GM19099 (cell line): Measurements from ENCODE around the gene SLC24A5.

Experiments used
- POLR2A ChIP-seq: IDR thresholded peaks from 3 replicates; pipeline ENCODE4 v1.6.1; 2011; ENCODE audit warnings: low read depth; ENCODE audit not compliant: insufficient read length; ENCODE audit errors: extremely low read depth

SLC24A5 gene

GRCh38 chr15:48120745-48121144, at the start of gene SLC24A5:
SLC24A5 (plus strand) TSS chr15:48120990; CDS start chr15:48121045, 55 bp downstream.
- no peak for TF ChIP-seq POLR2A

GRCh38 chr15:48072941-48073340, 47.8 kb upstream of the SLC24A5 start:
- no peak for TF ChIP-seq POLR2A

- TF ChIP-seq POLR2A: no peak
Measured at GRCh38 chr15:48073881-48074280, 46.9 kb upstream of the SLC24A5 start.

- TF ChIP-seq POLR2A: no peak
Measured at GRCh38 chr15:48076454-48076853, 44.3 kb upstream of the SLC24A5 start.

- no peak for TF ChIP-seq POLR2A
Measured at GRCh38 chr15:48077616-48078184, 43.1 kb upstream of the SLC24A5 start.

GRCh38 chr15:48084759-48085590, 35.8 kb upstream of the SLC24A5 start:
- TF ChIP-seq POLR2A: no peak

GRCh38 chr15:48085591-48085930, 35.2 kb upstream of the SLC24A5 start:
- no peak for TF ChIP-seq POLR2A

GRCh38 chr15:48086133-48086532, 34.7 kb upstream of the SLC24A5 start:
- no peak for TF ChIP-seq POLR2A

GRCh38 chr15:48086576-48086975, 34.2 kb upstream of the SLC24A5 start:
- no peak for TF ChIP-seq POLR2A

- no peak for TF ChIP-seq POLR2A
Measured at GRCh38 chr15:48087844-48088243, 32.9 kb upstream of the SLC24A5 start.

- TF ChIP-seq POLR2A: no peak
Measured at GRCh38 chr15:48089702-48090101, 31.1 kb upstream of the SLC24A5 start.

- no peak for TF ChIP-seq POLR2A
Measured at GRCh38 chr15:48090115-48090514, 30.7 kb upstream of the SLC24A5 start.

- TF ChIP-seq POLR2A: no peak
Measured at GRCh38 chr15:48090666-48091065, 30.1 kb upstream of the SLC24A5 start.

- TF ChIP-seq POLR2A: no peak
Measured at GRCh38 chr15:48091522-48091921, 29.3 kb upstream of the SLC24A5 start.

GRCh38 chr15:48096355-48096786, 24.4 kb upstream of the SLC24A5 start:
- no peak for TF ChIP-seq POLR2A

- no peak for TF ChIP-seq POLR2A
Measured at GRCh38 chr15:48096813-48097212, 24.0 kb upstream of the SLC24A5 start.

- no peak for TF ChIP-seq POLR2A
Measured at GRCh38 chr15:48097264-48097663, 23.5 kb upstream of the SLC24A5 start.

- TF ChIP-seq POLR2A: no peak
Measured at GRCh38 chr15:48101376-48101961, 19.3 kb upstream of the SLC24A5 start.
